Mesothelial cell of epicardium (in vitro differentiated cells): Measurements from ENCODE around the gene SND1. TPM values are rescaled to one million over a fixed set of nuclear protein-coding genes. Genes with fewer than 3 reads are reported as not detected.

Experiments used
- DNase-seq, 2 experiments: peaks; one replicate each; pipeline ENCODE4 v3.0.0; 2021; ENCODE audit warnings: low spot score in 2 of 2; ENCODE audit not compliant: unreplicated experiment in 2 of 2
- H3K27ac Mint-ChIP-seq: 2 replicates; pipeline ENCODE4 v1.8.0; 2021; ENCODE audit warnings: mixed read lengths
- H3K27me3 Mint-ChIP-seq: 2 replicates; pipeline ENCODE4 v1.8.0; 2021; ENCODE audit warnings: low read depth, mixed read lengths
- H3K36me3 Mint-ChIP-seq: 2 replicates; pipeline ENCODE4 v1.8.0; 2021; ENCODE audit warnings: mixed read lengths
- H3K4me1 Mint-ChIP-seq: 2 replicates; pipeline ENCODE4 v1.8.0; 2021; ENCODE audit warnings: mixed read lengths
- H3K4me3 Mint-ChIP-seq: 2 replicates; pipeline ENCODE4 v1.8.0; 2021; ENCODE audit warnings: mild to moderate bottlenecking, moderate library complexity, mixed read lengths
- H3K9me3 Mint-ChIP-seq: 2 replicates; pipeline ENCODE4 v1.8.0; 2021; ENCODE audit warnings: mixed read lengths
- total RNA-seq: library from RNA; stranded (reverse); gene quantifications from 3 replicates; pipeline ENCODE4 v1.2.1, GENCODE V29; 2021
- TF ChIP-seq, protein P1 (sequence below): fragments of 200-600 bp; sonication (generic); IDR thresholded peaks from one replicate; pipeline ENCODE4 v1.5.0; 2021; ENCODE audit warnings: antibody characterized with exemption; ENCODE audit not compliant: unreplicated experiment

Gene SND1
- total RNA-seq, 1 donor from 2014 or later: 211 TPM

DNA sequence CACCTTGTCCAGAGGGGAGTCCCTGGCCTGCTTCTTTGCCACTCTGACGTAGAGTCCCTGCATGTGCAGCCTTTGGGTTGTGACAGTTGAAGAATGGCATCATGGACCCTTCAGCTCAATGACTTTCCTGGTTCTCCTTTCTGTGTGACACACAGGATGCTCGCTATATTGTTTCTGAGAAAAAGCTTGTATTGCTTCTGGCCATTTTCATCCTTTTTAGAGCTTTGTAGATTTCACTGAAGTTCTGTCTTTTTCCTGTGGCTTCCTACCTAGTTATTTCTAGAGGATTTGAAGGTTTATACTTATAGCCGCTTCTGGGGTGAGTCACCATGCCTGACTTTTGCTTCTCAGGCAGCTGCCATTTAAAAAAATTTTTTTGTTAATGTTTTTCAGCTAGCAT lies 27.0 kb downstream of the SND1 start:
- H3K27ac Mint-ChIP-seq: no peak overlapping the region
- TF ChIP-seq, protein P1, sequence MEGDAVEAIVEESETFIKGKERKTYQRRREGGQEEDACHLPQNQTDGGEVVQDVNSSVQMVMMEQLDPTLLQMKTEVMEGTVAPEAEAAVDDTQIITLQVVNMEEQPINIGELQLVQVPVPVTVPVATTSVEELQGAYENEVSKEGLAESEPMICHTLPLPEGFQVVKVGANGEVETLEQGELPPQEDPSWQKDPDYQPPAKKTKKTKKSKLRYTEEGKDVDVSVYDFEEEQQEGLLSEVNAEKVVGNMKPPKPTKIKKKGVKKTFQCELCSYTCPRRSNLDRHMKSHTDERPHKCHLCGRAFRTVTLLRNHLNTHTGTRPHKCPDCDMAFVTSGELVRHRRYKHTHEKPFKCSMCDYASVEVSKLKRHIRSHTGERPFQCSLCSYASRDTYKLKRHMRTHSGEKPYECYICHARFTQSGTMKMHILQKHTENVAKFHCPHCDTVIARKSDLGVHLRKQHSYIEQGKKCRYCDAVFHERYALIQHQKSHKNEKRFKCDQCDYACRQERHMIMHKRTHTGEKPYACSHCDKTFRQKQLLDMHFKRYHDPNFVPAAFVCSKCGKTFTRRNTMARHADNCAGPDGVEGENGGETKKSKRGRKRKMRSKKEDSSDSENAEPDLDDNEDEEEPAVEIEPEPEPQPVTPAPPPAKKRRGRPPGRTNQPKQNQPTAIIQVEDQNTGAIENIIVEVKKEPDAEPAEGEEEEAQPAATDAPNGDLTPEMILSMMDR: no peak
- H3K27me3 Mint-ChIP-seq: no peaks in the 10 kb centered on the region
- peaks cover 48% of the 10 kb centered on the region for H3K36me3 Mint-ChIP-seq
- H3K4me1 Mint-ChIP-seq: peaks cover 7% of the 10 kb centered on the region
- no peak overlapping the region for H3K4me3 Mint-ChIP-seq
- H3K9me3 Mint-ChIP-seq: peaks cover 21% of the 10 kb centered on the region
- no peak for DNase-seq

DNA sequence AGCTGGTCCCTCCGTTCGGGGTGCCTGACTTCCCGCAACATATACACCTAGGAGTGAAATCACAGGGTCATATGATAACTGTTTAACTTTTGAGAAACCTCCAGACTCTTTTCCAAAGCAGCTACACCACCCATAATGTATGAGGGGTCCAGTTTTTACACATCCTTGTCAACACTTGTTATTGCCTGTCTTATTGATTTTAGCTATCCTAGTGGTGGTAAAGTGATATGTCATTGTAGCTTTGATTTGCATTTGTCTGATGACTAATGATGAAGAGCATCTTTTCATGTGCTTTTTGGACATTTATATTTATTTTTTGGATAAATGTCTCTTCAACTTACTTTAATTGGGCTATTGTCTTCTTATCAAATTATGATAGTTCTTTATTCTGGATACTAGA lies 29.0 kb downstream of the SND1 start:
- no peak for DNase-seq
- H3K4me3 Mint-ChIP-seq: no peak overlapping the region
- peaks cover 21% of the 10 kb centered on the region for H3K9me3 Mint-ChIP-seq
- no peaks in the 10 kb centered on the region for H3K27me3 Mint-ChIP-seq
- peaks cover 11% of the 10 kb centered on the region for H3K4me1 Mint-ChIP-seq
- H3K36me3 Mint-ChIP-seq: peaks cover 47% of the 10 kb centered on the region
- TF ChIP-seq, protein P1: no peak
- no peak overlapping the region for H3K27ac Mint-ChIP-seq

DNA sequence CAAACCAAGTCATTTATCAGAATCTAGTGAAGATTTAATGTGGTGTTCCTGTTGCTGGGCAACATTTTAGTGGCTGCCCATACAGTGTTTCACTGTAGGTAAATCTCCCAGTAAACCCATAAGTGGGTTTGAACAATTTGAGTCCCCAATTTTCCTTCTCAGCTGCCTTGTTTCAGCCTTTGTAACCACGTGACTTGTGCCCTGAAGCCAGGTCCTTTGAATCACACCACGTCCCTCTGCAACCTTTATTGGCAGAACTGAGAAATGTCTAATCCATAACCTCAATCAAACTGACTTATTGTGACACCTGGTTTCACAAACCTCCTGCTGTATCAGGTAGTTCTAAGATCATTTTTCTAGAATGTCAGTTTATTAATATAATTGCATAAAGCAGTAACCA lies 30.1 kb downstream of the SND1 start:
- Mint-ChIP-seq H3K4me1 (peaks cover 11% of the 10 kb centered on the region), H3K9me3 (peaks cover 21% of the 10 kb centered on the region), H3K36me3 (peaks cover 47% of the 10 kb centered on the region), H3K27ac (no peak overlapping the region), H3K27me3 (no peaks in the 10 kb centered on the region), H3K4me3 (no peak overlapping the region)
- TF ChIP-seq, protein P1: no peak
- no peak for DNase-seq

DNA sequence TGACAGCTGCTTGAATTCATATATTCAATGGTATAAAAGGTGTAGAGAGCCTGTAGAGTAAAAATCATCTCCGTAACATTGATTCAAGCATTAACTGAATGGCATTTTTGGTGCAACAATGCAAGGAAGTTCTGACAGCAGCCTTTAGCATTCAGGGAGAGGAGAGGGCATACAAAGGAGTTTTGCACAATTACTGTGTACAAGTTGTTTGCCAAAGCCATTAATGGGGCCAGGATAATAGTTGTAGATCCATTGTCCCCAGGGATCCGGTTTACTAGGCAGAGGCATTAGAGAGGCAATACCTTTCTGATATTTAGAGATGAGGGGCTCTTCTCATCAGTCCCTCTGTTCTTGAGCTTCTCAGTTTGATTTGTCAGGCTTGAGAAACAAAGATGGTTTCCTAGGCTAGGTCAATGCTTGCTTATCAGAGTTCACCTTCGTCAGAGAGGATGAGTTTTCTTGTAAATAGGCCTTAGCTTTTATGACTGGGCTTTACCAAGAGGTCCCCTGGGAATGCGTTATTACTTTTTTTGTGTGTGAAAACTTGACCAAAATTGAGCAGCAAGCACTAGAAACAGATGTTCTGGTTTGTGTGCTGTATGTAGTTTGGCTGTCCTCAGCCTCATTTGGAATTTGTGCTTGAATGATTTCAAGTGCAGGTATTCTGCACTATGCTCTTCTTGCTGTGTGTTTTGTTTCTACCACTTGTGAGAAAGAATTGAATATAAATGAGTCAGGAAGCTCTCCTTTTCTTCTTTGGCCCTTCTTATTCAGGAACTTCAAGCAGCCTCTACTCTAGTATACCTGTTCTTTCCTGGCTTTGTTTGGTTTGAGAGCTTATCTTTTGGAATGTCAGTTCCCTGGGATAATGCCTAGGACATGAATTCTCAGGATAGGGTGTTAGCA lies 32.0 kb downstream of the SND1 start:
- DNase-seq: no peak
- H3K4me3 Mint-ChIP-seq: no peak overlapping the region
- H3K27me3 Mint-ChIP-seq: no peaks in the 10 kb centered on the region
- peaks cover 37% of the 10 kb centered on the region for H3K36me3 Mint-ChIP-seq
- peaks cover 17% of the 10 kb centered on the region for H3K9me3 Mint-ChIP-seq
- TF ChIP-seq, protein P1: no peak
- no peak overlapping the region for H3K27ac Mint-ChIP-seq
- H3K4me1 Mint-ChIP-seq: peaks cover 11% of the 10 kb centered on the region

DNA sequence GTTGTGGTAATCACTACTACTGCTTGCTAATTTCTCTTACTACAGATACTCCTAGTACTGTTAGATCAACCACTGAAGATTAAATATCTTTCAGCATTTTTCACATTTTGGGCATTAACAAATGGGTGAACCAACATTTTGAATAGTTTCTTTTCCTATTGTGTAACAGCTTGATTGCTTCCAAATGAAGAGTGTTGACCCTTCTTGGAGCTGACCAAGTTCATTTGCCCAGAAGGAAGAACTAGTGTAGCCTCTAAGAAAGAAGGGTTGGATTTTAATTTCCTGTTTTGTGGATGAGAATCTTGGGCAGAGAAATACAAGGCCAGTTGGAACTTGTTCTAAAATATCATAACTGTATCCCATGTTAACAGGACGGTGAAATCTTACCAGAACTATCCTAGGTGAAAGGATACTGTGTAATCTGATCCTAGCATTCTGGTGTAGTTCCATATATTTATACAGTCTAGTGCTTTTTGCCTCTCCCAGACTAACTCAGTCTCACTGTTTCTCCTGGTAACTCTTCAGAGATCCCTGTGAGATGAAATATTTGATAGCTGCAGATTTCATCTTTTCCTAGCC lies 37.3 kb downstream of the SND1 start:
- TF ChIP-seq, protein P1: no peak
- Mint-ChIP-seq H3K4me1 (peaks cover 8% of the 10 kb centered on the region), H3K9me3 (no peaks in the 10 kb centered on the region), H3K27ac (peak overlapping the region; percentile 59), H3K27me3 (no peaks in the 10 kb centered on the region), H3K36me3 (peaks cover 38% of the 10 kb centered on the region), H3K4me3 (no peak overlapping the region)
- DNase-seq: no peak
